Adrenal gland (tissue), 5 donors: Measurements from ENCODE around the gene TBC1D9.

ENCODE experiments used
- POLR2A ChIP-seq, 2 donors: fragments of 450-650 bp; IDR thresholded peaks; one replicate each; pipeline ENCODE4 v1.6.1; 2017; ENCODE audit warnings: antibody characterized with exemption in 2 of 2, mild to moderate bottlenecking in 2 of 2, moderate library complexity in 1 of 2
- TF ChIP-seq, protein P1 (sequence below), 6 experiments: fragments of 450-650 bp in 4 of 6; fragments of 200-600 bp in 2 of 6; sonication (generic) in 1 of 6; IDR thresholded peaks; 1 replicate in 5 of 6; 2 replicates in 1 of 6; pipeline versions ENCODE4 v1.5.1 to v1.8.0; 2016 to 2021; ENCODE audit warnings: antibody characterized with exemption in 6 of 6, mild to moderate bottlenecking in 2 of 6, moderate library complexity in 1 of 6
- donor health status: DM: no; HTN: no; CAD: no.

GRCh38 chr4:140633124-140633523 lies 123.1 kb downstream of the TBC1D9 start:
- TF ChIP-seq, protein P1, sequence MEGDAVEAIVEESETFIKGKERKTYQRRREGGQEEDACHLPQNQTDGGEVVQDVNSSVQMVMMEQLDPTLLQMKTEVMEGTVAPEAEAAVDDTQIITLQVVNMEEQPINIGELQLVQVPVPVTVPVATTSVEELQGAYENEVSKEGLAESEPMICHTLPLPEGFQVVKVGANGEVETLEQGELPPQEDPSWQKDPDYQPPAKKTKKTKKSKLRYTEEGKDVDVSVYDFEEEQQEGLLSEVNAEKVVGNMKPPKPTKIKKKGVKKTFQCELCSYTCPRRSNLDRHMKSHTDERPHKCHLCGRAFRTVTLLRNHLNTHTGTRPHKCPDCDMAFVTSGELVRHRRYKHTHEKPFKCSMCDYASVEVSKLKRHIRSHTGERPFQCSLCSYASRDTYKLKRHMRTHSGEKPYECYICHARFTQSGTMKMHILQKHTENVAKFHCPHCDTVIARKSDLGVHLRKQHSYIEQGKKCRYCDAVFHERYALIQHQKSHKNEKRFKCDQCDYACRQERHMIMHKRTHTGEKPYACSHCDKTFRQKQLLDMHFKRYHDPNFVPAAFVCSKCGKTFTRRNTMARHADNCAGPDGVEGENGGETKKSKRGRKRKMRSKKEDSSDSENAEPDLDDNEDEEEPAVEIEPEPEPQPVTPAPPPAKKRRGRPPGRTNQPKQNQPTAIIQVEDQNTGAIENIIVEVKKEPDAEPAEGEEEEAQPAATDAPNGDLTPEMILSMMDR (IDR thresholded peaks at IDR 0.05) = no peak
- TF ChIP-seq POLR2A (IDR thresholded peaks at IDR 0.05) = no peak
